DND-41 (cell line): ENCODE measurements around the gene GLP2R.
"Not testable (repeated sequence)": the region's sequence is repeated elsewhere in the genome, so short reads cannot be mapped to it uniquely, and the experiment has no call there.

ENCODE experiments used
- ATAC-seq: fragments of 200-7000 bp; cut with Tn5 transposase; 3 replicates; pipeline ENCODE4 v1.9.1; 2021; ENCODE audit warnings: low read depth; ENCODE audit not compliant: insufficient read depth
- DNase-seq: peaks from one replicate; pipeline ENCODE4 v3.0.0-alpha.2; 2020
- H2AFZ ChIP-seq: 2 replicates; pipeline ENCODE4 v1.6.0; 2012; ENCODE audit warnings: low read depth, low read length
- H3K27ac ChIP-seq: 2 replicates; pipeline ENCODE4 v1.5.1; 2012; ENCODE audit warnings: low read length, inconsistent platforms
- H3K27me3 ChIP-seq: fragments of 200-600 bp; sonication (generic); 2 replicates; pipeline ENCODE4 v1.6.0; 2012; ENCODE audit warnings: low read length, mild to moderate bottlenecking, inconsistent platforms; ENCODE audit not compliant: insufficient read depth, poor library complexity
- H3K36me3 ChIP-seq: 2 replicates; pipeline ENCODE4 v1.5.1; 2012; ENCODE audit warnings: low read length, inconsistent platforms; ENCODE audit not compliant: insufficient read depth
- H3K4me1 ChIP-seq: 2 replicates; pipeline ENCODE4 v1.5.1; 2012; ENCODE audit warnings: mild to moderate bottlenecking, low read length; ENCODE audit not compliant: insufficient read depth
- H3K4me2 ChIP-seq: 2 replicates; pipeline ENCODE4 v1.6.0; 2012; ENCODE audit warnings: mild to moderate bottlenecking, moderate library complexity, low read length, inconsistent platforms; ENCODE audit not compliant: insufficient read depth
- H3K4me3 ChIP-seq, 2 experiments: fragments of 200-600 bp in 1 of 2; shearing (Covaris generic) in 1 of 2; 2 replicates each; pipeline ENCODE4 v1.5.1; 2012 to 2016; ENCODE audit warnings: inconsistent platforms in 2 of 2, low read length in 2 of 2, mild to moderate bottlenecking in 2 of 2, low read depth in 1 of 2, moderate library complexity in 1 of 2
- H3K79me2 ChIP-seq: 2 replicates; pipeline ENCODE4 v1.6.0; 2012; ENCODE audit warnings: low read length, inconsistent platforms; ENCODE audit not compliant: insufficient read depth
- H3K9ac ChIP-seq: 2 replicates; pipeline ENCODE4 v1.6.0; 2012; ENCODE audit warnings: low read depth, mild to moderate bottlenecking, inconsistent platforms, low read length, moderate library complexity
- H3K9me3 ChIP-seq: 2 replicates; pipeline ENCODE4 v1.5.1; 2012; ENCODE audit warnings: low read length, moderate library complexity, mild to moderate bottlenecking, inconsistent platforms; ENCODE audit not compliant: insufficient read depth, severe bottlenecking
- H4K20me1 ChIP-seq: 2 replicates; pipeline ENCODE4 v1.6.0; 2012; ENCODE audit warnings: low read length; ENCODE audit not compliant: insufficient read depth
- CTCF ChIP-seq: IDR thresholded peaks from 2 replicates; pipeline ENCODE4 v1.5.1; 2012; ENCODE audit warnings: borderline replicate concordance, low read length, moderate library complexity, mild to moderate bottlenecking; ENCODE audit not compliant: poor library complexity, severe bottlenecking; ENCODE audit errors: extremely low read depth
- EZH2 ChIP-seq: IDR thresholded peaks from 3 replicates; pipeline ENCODE4 v1.6.1; 2012; ENCODE audit warnings: borderline replicate concordance, low read depth, mild to moderate bottlenecking, moderate library complexity, low read length, inconsistent platforms; ENCODE audit not compliant: severe bottlenecking

GLP2R gene

GRCh38 chr17:9825641-9826150 is at the start of gene GLP2R:
GLP2R (plus strand) TSS chr17:9825924; CDS start chr17:9826064, 140 bp downstream.
- Histone ChIP-seq H3K9me3 (no peaks in the 10 kb centered on the region), H3K4me1 (no peaks in the 10 kb centered on the region), H3K4me2 (no peak within 1 kb of the TSS), H3K36me3 (no peaks in the 10 kb centered on the region), H4K20me1 (no peaks in the 10 kb centered on the region; the same call in 1 of the 2 replicates), H3K4me3 (no peak within 1 kb of the TSS), H3K27ac (no peak within 1 kb of the TSS), H3K79me2 (no peaks in the 10 kb centered on the region), H3K9ac (no peak within 1 kb of the TSS), H2AFZ (no peak within 1 kb of the TSS), H3K27me3 (peaks cover 4% of the 10 kb centered on the region)
- TF ChIP-seq CTCF = no peak
- no peak for TF ChIP-seq EZH2
- DNase-seq (no peak), ATAC-seq (no peak)

- Histone ChIP-seq H3K4me2 (no peak overlapping the region), H4K20me1 (no peaks in the 10 kb centered on the region), H3K4me1 (no peaks in the 10 kb centered on the region), H3K9me3 (no peaks in the 10 kb centered on the region), H3K27me3 (peaks cover 4% of the 10 kb centered on the region), H2AFZ (no peak overlapping the region), H3K4me3 (no peak overlapping the region), H3K27ac (no peak overlapping the region), H3K36me3 (no peaks in the 10 kb centered on the region), H3K9ac (no peak overlapping the region), H3K79me2 (no peaks in the 10 kb centered on the region)
- TF ChIP-seq CTCF (no peak), EZH2 (no peak)
- DNase-seq (no peak), ATAC-seq (no peak)
Measured at GRCh38 chr17:9776911-9777310, 48.8 kb upstream of the GLP2R start.

GRCh38 chr17:9780552-9780951 is 45.2 kb upstream of the GLP2R start:
- Histone ChIP-seq H3K9me3 (no peaks in the 10 kb centered on the region), H4K20me1 (no peaks in the 10 kb centered on the region), H3K9ac (no peak overlapping the region), H3K79me2 (no peaks in the 10 kb centered on the region), H3K4me3 (no peak overlapping the region), H3K27ac (no peak overlapping the region), H2AFZ (no peak overlapping the region), H3K36me3 (no peaks in the 10 kb centered on the region), H3K27me3 (peaks cover 18% of the 10 kb centered on the region), H3K4me1 (no peaks in the 10 kb centered on the region), H3K4me2 (no peak overlapping the region)
- TF ChIP-seq CTCF (no peak), EZH2 (no peak)
- ATAC-seq (no peak), DNase-seq (no peak)

DNA sequence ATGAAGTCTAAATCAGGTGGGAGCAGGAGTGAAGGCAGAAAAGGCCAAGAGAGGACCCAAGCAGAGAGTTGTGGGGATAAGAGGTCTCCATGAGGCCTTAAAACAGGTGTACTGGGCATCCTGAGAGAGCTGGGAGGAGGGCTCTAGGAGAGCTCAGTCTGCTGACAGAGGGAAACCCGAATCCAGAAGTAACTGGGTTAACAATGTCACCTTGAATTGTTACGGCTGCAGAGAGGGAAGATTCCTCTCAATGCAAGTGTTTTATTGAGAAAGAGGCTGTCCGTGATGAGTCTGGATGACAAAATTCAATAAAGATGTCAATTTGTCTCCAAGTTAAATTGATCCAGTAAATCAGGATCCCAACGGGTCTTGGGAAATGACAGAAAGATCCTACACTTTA is 42.7 kb upstream of the GLP2R start:
- Histone ChIP-seq H3K4me1 (no peaks in the 10 kb centered on the region), H4K20me1 (no peaks in the 10 kb centered on the region), H3K27ac (no peak overlapping the region), H3K79me2 (no peaks in the 10 kb centered on the region), H3K36me3 (no peaks in the 10 kb centered on the region), H3K4me2 (no peak overlapping the region), H3K27me3 (peaks cover 19% of the 10 kb centered on the region), H3K9ac (no peak overlapping the region), H3K9me3 (no peaks in the 10 kb centered on the region), H2AFZ (no peak overlapping the region), H3K4me3 (no peak overlapping the region)
- TF ChIP-seq CTCF (no peak), EZH2 (no peak)
- DNase-seq (no peak), ATAC-seq (no peak)

GRCh38 chr17:9783465-9783864 is 42.3 kb upstream of the GLP2R start:
- not testable (repeated sequence) for H3K4me3 ChIP-seq, H3K4me1 ChIP-seq, H3K4me2 ChIP-seq, H3K36me3 ChIP-seq, H3K9me3 ChIP-seq, ATAC-seq, H4K20me1 ChIP-seq, H3K9ac ChIP-seq, DNase-seq, H2AFZ ChIP-seq, H3K79me2 ChIP-seq, H3K27ac ChIP-seq
- H3K27me3 ChIP-seq = peaks cover 19% of the 10 kb centered on the region
